KMS-11 (cell line): Measurements from ENCODE around the gene OR10H5.

Source experiments
- H2AFZ ChIP-seq: fragments of 200-600 bp; sonication (generic); 2 replicates; pipeline ENCODE4 v1.6.1; 2016; ENCODE audit warnings: antibody characterized with exemption, mixed run types, low read depth
- H3K27ac ChIP-seq: fragments of 200-600 bp; sonication (generic); 2 replicates; pipeline ENCODE4 v1.6.1; 2016; ENCODE audit warnings: mild to moderate bottlenecking, mixed run types
- H3K27me3 ChIP-seq: fragments of 200-600 bp; sonication (generic); 2 replicates; pipeline ENCODE4 v1.6.1; 2017; ENCODE audit warnings: mild to moderate bottlenecking, low read depth, mixed run types, moderate library complexity; ENCODE audit not compliant: insufficient read depth
- H3K36me3 ChIP-seq: fragments of 200-600 bp; sonication (generic); 2 replicates; pipeline ENCODE4 v1.6.1; 2017; ENCODE audit warnings: mild to moderate bottlenecking, mixed run types; ENCODE audit not compliant: insufficient read depth
- H3K4me1 ChIP-seq: fragments of 200-600 bp; sonication (generic); 2 replicates; pipeline ENCODE4 v1.6.1; 2016; ENCODE audit warnings: mild to moderate bottlenecking, low read depth, mixed run types; ENCODE audit not compliant: poor library complexity, severe bottlenecking
- H3K4me2 ChIP-seq: fragments of 200-600 bp; sonication (generic); 2 replicates; pipeline ENCODE4 v1.7.0; 2016; ENCODE audit warnings: mild to moderate bottlenecking, mixed run types
- H3K4me3 ChIP-seq: fragments of 200-600 bp; sonication (generic); IDR thresholded peaks from 2 replicates; pipeline ENCODE4 v1.6.1; 2017; ENCODE audit warnings: low read depth, low read length, mixed read lengths; ENCODE audit not compliant: insufficient read depth
- H3K79me2 ChIP-seq: fragments of 200-600 bp; sonication (generic); 2 replicates; pipeline ENCODE4 v1.6.1; 2016; ENCODE audit warnings: low read depth, mixed run types; ENCODE audit not compliant: insufficient read depth
- H3K9ac ChIP-seq: fragments of 200-600 bp; sonication (generic); 2 replicates; pipeline ENCODE4 v1.6.1; 2016; ENCODE audit warnings: mild to moderate bottlenecking, mixed run types
- H4K20me1 ChIP-seq: fragments of 200-600 bp; sonication (generic); 2 replicates; pipeline ENCODE4 v1.6.1; 2016; ENCODE audit warnings: mild to moderate bottlenecking, mixed run types; ENCODE audit not compliant: insufficient read depth
- TF ChIP-seq, protein P1 (sequence below): fragments of 200-600 bp; sonication (generic); conservative IDR thresholded peaks from 2 replicates; pipeline ENCODE4 v1.6.1; 2017; ENCODE audit warnings: low read depth, mild to moderate bottlenecking, antibody characterized with exemption, low read length, moderate library complexity, mixed read lengths

OR10H5 gene, protein sequence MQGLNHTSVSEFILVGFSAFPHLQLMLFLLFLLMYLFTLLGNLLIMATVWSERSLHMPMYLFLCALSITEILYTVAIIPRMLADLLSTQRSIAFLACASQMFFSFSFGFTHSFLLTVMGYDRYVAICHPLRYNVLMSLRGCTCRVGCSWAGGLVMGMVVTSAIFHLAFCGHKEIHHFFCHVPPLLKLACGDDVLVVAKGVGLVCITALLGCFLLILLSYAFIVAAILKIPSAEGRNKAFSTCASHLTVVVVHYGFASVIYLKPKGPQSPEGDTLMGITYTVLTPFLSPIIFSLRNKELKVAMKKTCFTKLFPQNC

DNA sequence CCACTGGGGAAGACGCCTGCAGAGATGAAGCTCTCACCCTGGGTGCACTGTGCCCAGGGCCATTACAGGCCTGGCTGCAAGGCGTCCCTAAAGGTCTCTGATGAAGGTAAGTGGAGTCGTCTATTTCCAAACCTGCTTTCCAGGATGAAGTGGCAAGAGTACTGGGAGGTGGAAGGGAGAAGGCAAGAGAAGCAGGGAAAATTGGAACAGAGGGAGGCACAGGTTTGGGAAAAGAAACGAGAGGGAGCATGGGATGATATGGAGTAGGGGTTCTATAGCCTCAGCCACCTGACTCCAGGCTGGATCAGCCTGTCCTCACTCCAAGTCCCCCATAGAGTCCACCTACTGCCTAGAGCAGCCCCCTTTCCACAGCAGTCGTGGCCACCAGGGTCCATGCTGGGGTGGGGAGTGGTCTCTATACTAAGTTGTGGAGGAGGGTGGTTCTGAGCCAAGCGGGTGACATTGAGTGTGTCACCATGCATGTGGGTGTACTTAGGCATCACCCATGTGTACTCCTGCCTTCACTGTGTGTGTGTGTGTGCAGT lies at the start of gene OR10H5:
OR10H5 (plus strand) TSS at position 51 of the 545 bp plus-strand sequence. CDS start 6,388 bp downstream, outside the sequence.
- H3K36me3 ChIP-seq: no peaks in the 10 kb centered on the region
- no peaks in the 10 kb centered on the region for H3K4me1 ChIP-seq
- no peak within 1 kb of the TSS for H2AFZ ChIP-seq
- no peak within 1 kb of the TSS for H3K4me2 ChIP-seq
- H3K4me3 ChIP-seq: no peak within 1 kb of the TSS
- H4K20me1 ChIP-seq: no peaks in the 10 kb centered on the region
- H3K27me3 ChIP-seq: peaks cover 4% of the 10 kb centered on the region; the same call in 1 of the 2 replicates
- no peak within 1 kb of the TSS for H3K27ac ChIP-seq
- no peaks in the 10 kb centered on the region for H3K79me2 ChIP-seq
- no peak within 1 kb of the TSS for H3K9ac ChIP-seq
- TF ChIP-seq, protein P1, sequence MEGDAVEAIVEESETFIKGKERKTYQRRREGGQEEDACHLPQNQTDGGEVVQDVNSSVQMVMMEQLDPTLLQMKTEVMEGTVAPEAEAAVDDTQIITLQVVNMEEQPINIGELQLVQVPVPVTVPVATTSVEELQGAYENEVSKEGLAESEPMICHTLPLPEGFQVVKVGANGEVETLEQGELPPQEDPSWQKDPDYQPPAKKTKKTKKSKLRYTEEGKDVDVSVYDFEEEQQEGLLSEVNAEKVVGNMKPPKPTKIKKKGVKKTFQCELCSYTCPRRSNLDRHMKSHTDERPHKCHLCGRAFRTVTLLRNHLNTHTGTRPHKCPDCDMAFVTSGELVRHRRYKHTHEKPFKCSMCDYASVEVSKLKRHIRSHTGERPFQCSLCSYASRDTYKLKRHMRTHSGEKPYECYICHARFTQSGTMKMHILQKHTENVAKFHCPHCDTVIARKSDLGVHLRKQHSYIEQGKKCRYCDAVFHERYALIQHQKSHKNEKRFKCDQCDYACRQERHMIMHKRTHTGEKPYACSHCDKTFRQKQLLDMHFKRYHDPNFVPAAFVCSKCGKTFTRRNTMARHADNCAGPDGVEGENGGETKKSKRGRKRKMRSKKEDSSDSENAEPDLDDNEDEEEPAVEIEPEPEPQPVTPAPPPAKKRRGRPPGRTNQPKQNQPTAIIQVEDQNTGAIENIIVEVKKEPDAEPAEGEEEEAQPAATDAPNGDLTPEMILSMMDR: no peak

DNA sequence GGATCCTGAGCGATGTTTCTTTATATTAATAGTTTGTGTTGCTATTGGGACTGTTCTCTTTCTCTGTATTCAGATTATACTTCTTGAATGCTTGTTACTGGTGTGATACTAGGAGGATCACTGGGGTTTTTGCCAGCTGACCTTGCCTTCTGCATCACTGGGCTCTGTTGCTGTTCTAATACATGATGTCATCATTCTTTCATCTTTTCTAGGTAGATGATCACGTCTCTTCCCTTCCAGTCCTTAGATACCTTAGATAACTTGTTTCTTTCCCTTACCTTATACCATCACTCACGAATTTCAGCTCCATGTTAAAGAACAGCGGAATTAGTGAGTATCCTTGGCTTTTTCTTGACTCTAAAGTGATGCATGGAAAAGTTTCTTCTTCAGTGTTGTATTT lies 49.7 kb upstream of the OR10H5 start, which contains the start of gene OR10H3:
OR10H3 (plus strand) TSS at position 264 of the 400 bp plus-strand sequence. CDS start 3,408 bp downstream, outside the sequence.
- H2AFZ ChIP-seq: no peak within 1 kb of the TSS
- no peak within 1 kb of the TSS for H3K4me2 ChIP-seq

DNA sequence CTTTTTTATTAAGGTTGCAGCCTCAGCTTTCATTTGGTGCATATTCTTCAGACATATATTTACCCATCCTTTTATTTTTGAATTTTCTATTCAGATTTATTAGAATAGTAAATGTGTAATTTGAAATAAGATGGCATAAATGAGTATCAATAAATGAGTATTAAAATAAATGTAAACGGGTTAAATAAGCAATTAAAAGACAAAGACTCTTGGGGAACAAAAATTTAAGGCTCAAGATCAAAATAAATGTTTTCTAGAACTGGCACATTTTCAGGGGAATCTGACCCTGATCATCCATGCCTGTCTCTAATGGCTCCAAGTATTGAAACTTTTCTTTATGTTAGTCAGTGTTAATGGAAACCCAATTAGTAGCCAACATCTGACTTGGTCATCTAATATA lies 46.7 kb upstream of the OR10H5 start:
- Histone ChIP-seq H3K27ac (no peak overlapping the region), H3K79me2 (no peaks in the 10 kb centered on the region), H3K4me1 (no peaks in the 10 kb centered on the region), H3K9ac (no peak overlapping the region), H3K4me2 (no peak overlapping the region), H2AFZ (no peak overlapping the region), H3K27me3 (peaks cover 11% of the 10 kb centered on the region), H3K36me3 (no peaks in the 10 kb centered on the region), H3K4me3 (no peak overlapping the region), H4K20me1 (no peaks in the 10 kb centered on the region)
- TF ChIP-seq, protein P1: no peak

More for the DNA sequence above, 49.7 kb upstream of the OR10H5 start, which contains the start of gene OR10H3:
- H3K4me1 ChIP-seq: no peaks in the 10 kb centered on the region
- no peak within 1 kb of the TSS for H3K9ac ChIP-seq
- H3K27ac ChIP-seq: no peak within 1 kb of the TSS
- no peaks in the 10 kb centered on the region for H4K20me1 ChIP-seq
- no peaks in the 10 kb centered on the region for H3K79me2 ChIP-seq
- H3K36me3 ChIP-seq: no peaks in the 10 kb centered on the region
- H3K4me3 ChIP-seq: no peak within 1 kb of the TSS
- H3K27me3 ChIP-seq: 0 out of 2 replicates have a peak, but pooled peaks cover 3% of the 10 kb centered on the region
- TF ChIP-seq, protein P1: no peak

DNA sequence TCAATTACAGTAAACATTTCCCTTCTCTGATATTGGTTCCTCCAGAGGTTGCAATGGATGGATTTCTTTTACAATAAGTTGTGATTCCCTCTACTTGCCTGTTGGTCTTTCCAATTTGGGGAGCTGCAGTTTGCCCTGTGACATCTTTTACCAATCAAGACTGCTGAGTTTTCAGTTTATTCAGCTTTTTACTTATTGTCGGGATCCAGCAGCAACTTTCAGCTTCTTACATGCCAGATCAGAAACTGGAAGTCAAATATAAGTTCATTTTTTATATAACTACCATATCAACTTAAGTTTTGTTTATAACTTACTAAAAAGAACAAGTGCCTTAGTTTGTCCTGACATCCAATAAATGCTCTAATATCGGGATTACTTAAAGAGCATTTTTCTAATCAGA lies 39.2 kb upstream of the OR10H5 start:
- no peak overlapping the region for H2AFZ ChIP-seq
- TF ChIP-seq, protein P1: no peak
- no peaks in the 10 kb centered on the region for H3K36me3 ChIP-seq

More for the DNA sequence above, 39.2 kb upstream of the OR10H5 start:
- no peaks in the 10 kb centered on the region for H3K4me1 ChIP-seq
- no peak overlapping the region for H3K4me2 ChIP-seq
- no peaks in the 10 kb centered on the region for H4K20me1 ChIP-seq
- peaks cover 11% of the 10 kb centered on the region for H3K27me3 ChIP-seq
- H3K79me2 ChIP-seq: no peaks in the 10 kb centered on the region
- H3K27ac ChIP-seq: no peak overlapping the region
- no peak overlapping the region for H3K9ac ChIP-seq
- no peak overlapping the region for H3K4me3 ChIP-seq
